Peyer's patch (tissue), 4 donors: ENCODE data around the gene BAIAP2. TPM values are rescaled to one million over a fixed set of nuclear protein-coding genes. Genes with fewer than 3 reads are reported as not detected.

Experiments used
- DNase-seq, 3 donors: peaks; one replicate each; pipeline ENCODE4 v3.0.0-alpha.2; 2017 to 2019
- H3K27ac ChIP-seq, 4 donors: fragments of 200-600 bp; sonication (generic); one replicate each; pipeline ENCODE4 v1.5.1; 2016 to 2019
- H3K27me3 ChIP-seq, 2 donors: fragments of 200-600 bp; sonication (generic); one replicate each; pipeline ENCODE4 v1.5.1; 2019
- H3K36me3 ChIP-seq, 3 donors: fragments of 200-600 bp; sonication (generic); one replicate each; pipeline ENCODE4 v1.5.1; 2016 to 2019
- H3K4me1 ChIP-seq, 4 donors: fragments of 200-600 bp; sonication (generic); one replicate each; pipeline ENCODE4 v1.5.1; 2016 to 2019
- H3K4me3 ChIP-seq, 4 donors: fragments of 200-600 bp; sonication (generic); 1 replicate in 3 of 4; 2 replicates in 1 of 4; pipeline ENCODE4 v1.5.1; 2016 to 2019; ENCODE audit warnings: mild to moderate bottlenecking in 1 of 4
- H3K9me3 ChIP-seq, 4 donors: fragments of 200-600 bp; sonication (generic); one replicate each; pipeline ENCODE4 v1.5.1; 2016 to 2019; ENCODE audit warnings: mild to moderate bottlenecking in 1 of 4
- POLR2A ChIP-seq, 2 donors: fragments of 450-650 bp; IDR thresholded peaks; one replicate each; pipeline ENCODE4 v1.5.1; 2017; ENCODE audit warnings: antibody characterized with exemption in 2 of 2, mild to moderate bottlenecking in 2 of 2, moderate library complexity in 2 of 2
- total RNA-seq, 4 donors: library from RNA; depleted of rRNA; stranded (reverse); fragments of >200 nt; gene quantifications; one replicate each; pipeline ENCODE4 v1.1.0, GENCODE V29; 2016
- TF ChIP-seq, protein P1 (sequence below), 6 experiments: fragments of 450-650 bp in 4 of 6; fragments of 200-600 bp in 2 of 6; sonication (generic) in 1 of 6; IDR thresholded peaks; one replicate each; pipeline ENCODE4 v1.5.1; 2017 to 2019; ENCODE audit warnings: antibody characterized with exemption in 6 of 6, mild to moderate bottlenecking in 3 of 6, moderate library complexity in 1 of 6

Gene BAIAP2
- total RNA-seq, 4 donors from 2014 or later, result 10.2 to 61.9 (median 17.6) TPM

DNA sequence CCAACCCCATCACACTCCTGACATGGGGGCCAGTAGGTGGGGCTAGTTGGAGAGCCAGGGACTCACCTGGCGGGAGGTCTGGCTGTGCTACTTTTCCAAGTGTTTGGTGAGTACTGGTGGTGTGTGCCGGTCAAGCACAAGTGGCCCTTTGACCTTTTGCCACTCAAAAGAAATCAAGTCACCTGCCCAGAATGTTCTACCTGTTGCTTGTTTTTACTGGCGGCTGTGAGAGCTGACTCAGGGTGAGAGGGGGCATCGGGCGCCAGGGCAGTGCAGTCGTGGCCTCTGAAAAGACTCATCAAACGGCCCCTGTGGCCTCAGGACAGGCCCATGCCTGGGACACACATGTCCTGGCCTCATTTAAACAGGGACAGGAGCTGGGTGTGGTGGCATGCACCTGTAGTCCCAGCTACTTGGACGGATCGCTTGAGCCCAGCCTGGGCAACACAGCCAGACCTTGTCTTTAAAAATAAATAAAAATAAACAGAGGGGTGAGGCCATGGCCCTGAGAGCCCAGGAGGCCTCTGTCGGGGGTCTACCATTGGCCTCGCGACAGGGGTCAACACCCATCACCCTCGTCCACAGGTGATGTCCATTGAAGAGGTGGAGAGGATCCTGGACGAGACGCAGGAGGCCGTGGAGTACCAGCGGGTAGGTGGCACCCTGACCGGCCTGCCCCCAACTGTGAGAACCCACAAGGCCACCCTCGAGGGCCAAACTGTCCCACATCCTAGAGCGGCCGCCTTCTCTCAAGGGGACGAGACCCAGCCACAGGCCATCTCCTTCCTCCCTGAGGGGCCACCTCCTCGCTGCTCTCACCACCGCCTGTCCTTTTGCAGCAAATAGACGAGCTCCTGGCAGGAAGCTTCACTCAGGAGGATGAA is 38.3 kb upstream of the BAIAP2 start:
- no peak overlapping the region for H3K4me3 ChIP-seq
- no peak for TF ChIP-seq POLR2A (IDR thresholded peaks at IDR 0.05)
- peaks cover 0 to 39% (median 8%) of the 10 kb centered on the region in 4 donors for H3K4me1 ChIP-seq
- DNase-seq, result no peak
- no peaks in the 10 kb centered on the region for H3K9me3 ChIP-seq
- H3K27ac ChIP-seq, result no peak overlapping the region
- no peaks in the 10 kb centered on the region for H3K27me3 ChIP-seq
- peaks cover 0 to 54% (median 0%) of the 10 kb centered on the region in 3 donors for H3K36me3 ChIP-seq

- H3K27ac ChIP-seq, result no peak overlapping the region
- DNase-seq, result no peak
- H3K4me3 ChIP-seq, result no peak overlapping the region
- peaks cover 0 to 45% (median 5%) of the 10 kb centered on the region in 4 donors for H3K4me1 ChIP-seq
- no peaks in the 10 kb centered on the region for H3K9me3 ChIP-seq
- H3K27me3 ChIP-seq, result no peaks in the 10 kb centered on the region
- TF ChIP-seq, protein P1, sequence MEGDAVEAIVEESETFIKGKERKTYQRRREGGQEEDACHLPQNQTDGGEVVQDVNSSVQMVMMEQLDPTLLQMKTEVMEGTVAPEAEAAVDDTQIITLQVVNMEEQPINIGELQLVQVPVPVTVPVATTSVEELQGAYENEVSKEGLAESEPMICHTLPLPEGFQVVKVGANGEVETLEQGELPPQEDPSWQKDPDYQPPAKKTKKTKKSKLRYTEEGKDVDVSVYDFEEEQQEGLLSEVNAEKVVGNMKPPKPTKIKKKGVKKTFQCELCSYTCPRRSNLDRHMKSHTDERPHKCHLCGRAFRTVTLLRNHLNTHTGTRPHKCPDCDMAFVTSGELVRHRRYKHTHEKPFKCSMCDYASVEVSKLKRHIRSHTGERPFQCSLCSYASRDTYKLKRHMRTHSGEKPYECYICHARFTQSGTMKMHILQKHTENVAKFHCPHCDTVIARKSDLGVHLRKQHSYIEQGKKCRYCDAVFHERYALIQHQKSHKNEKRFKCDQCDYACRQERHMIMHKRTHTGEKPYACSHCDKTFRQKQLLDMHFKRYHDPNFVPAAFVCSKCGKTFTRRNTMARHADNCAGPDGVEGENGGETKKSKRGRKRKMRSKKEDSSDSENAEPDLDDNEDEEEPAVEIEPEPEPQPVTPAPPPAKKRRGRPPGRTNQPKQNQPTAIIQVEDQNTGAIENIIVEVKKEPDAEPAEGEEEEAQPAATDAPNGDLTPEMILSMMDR (IDR thresholded peaks at IDR 0.05), result no peak
- TF ChIP-seq POLR2A (IDR thresholded peaks at IDR 0.05), result no peak
- H3K36me3 ChIP-seq, result peaks cover 0 to 54% (median 0%) of the 10 kb centered on the region in 3 donors
These were observed 37.4 kb upstream of the BAIAP2 start for GRCh38 chr17:80997424-80998117.

DNA sequence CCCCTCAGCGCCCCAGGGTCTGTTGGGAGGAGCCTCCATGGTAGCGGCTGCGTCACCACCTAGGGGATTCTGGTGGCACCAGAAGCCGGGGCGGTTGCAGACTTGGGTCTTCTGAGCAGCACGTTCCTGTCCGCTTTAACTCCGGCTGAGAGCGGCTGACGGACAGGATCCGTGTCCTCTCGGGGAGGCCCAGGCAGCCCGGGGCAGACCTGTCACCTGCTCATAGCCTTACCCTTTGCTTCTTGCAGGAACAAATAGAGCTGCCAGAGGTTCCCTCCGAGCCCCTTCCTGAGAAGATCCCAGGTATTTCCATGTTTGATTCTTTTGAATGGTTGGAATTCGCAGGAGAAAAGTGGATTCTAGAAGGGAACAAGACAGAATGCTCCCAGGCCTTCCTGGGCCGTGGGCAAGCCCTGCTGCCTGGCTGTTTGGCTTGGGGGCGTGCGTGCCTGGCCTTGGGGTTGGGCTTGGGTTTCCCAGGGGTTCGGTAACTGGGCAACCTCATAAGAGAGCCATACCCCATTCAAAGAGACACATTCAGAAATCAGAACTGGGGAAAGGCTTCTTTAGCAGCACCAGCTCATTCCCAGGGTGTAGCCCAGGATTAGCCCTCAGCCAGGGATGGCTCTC is 36.7 kb upstream of the BAIAP2 start:
- Histone ChIP-seq H3K27ac (no peak overlapping the region), H3K9me3 (no peaks in the 10 kb centered on the region), H3K4me1 (peaks cover 0 to 45% (median 2%) of the 10 kb centered on the region in 4 donors), H3K36me3 (peaks cover 0 to 54% (median 0%) of the 10 kb centered on the region in 3 donors), H3K27me3 (peaks cover 0 to 2% of the 10 kb centered on the region in 2 donors), H3K4me3 (no peak overlapping the region)
- TF ChIP-seq, protein P1 (IDR thresholded peaks at IDR 0.05), result no peak
- TF ChIP-seq POLR2A (IDR thresholded peaks at IDR 0.05), result no peak
- no peak for DNase-seq

DNA sequence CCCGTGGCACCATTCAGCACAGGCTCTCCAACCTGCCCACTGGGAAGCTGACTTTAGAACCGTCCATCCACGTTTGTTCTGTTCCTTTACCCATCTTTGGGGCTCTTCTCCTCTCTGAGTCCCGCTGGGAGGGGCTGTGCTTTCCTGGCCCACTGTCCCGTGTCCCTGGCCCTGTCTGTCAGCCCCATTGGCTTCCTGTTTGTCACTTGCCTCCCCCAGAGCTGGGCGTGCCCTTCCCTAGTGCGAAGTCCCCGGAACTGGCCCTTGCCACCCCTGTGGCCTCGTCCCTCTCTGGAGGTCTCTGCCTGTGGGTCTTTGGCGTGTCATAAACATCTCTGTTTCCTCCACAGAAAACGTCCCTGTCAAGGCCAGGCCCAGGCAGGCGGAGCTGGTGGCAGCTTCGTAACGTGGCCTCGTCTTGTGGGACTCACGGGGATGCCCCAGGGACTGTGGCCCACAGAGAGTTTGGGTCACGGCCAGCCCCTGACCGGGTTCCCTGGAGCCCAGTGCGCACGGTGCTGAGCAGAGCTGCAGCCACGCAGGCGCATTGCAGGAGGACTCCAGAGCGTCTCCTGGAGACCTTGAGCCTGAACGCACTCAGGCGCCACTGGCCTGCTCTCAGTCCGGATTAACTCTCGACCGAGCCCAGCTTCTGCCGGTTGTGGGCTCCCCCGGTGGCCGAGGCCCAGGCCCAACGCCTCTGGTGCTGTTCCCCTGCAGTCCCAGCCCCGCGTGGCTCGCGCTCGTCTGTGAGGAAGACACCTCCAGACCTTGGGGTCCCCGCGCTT is 36.0 kb upstream of the BAIAP2 start:
- Histone ChIP-seq H3K4me3 (no peak overlapping the region), H3K36me3 (peaks cover 0 to 54% (median 0%) of the 10 kb centered on the region in 3 donors), H3K9me3 (no peaks in the 10 kb centered on the region), H3K4me1 (peaks cover 0 to 45% (median 6%) of the 10 kb centered on the region in 4 donors), H3K27ac (no peak overlapping the region), H3K27me3 (peaks cover 0 to 8% of the 10 kb centered on the region in 2 donors)
- no peak for DNase-seq
- TF ChIP-seq POLR2A (IDR thresholded peaks at IDR 0.05), result no peak
- TF ChIP-seq, protein P1 (IDR thresholded peaks at IDR 0.05), result no peak

DNA sequence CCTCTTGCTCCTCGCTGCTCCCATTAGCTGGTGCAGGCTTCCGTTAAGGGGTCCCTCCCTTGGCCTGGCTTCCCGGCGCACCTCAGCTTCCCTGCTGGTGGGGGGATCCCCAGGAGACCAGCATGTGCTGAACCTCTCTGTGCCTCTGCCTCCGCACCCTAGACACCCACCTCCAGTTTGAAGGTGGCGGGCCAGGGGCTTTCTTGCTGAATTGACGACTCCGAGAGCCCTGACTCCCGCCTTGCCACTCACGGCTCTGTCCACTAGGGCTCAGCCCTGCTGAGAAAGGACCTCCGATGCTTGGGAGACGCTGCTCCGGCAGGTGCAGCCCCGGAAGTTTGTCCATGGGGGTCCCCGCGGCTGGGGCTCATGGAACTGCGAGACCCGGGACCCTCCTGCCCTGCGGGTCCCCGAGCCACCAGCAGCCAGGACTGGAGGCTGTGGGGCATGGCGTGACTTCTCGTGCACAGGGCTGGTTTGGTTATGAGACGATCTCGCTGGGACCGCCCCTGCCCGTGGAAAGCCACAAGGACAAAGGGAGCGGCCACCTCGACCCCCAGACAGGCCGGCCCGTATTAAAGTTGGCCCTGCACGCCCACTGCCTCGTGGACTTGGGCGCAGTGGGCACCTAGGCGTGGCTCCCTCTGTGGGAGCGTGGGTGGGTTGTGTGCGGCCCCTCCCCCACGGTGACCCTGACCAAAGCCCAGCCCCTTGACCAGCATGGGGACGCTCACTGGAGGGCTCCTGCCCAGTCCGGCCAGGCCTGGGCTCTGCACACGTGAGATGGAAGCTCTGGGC is 35.2 kb upstream of the BAIAP2 start:
- Histone ChIP-seq H3K27ac (no peak overlapping the region), H3K9me3 (no peaks in the 10 kb centered on the region), H3K27me3 (peaks cover 0 to 13% of the 10 kb centered on the region in 2 donors), H3K36me3 (peaks cover 0 to 54% (median 0%) of the 10 kb centered on the region in 3 donors), H3K4me1 (peaks cover 0 to 48% (median 12%) of the 10 kb centered on the region in 4 donors), H3K4me3 (no peak overlapping the region)
- TF ChIP-seq, protein P1 (IDR thresholded peaks at IDR 0.05), result no peak
- no peak for TF ChIP-seq POLR2A (IDR thresholded peaks at IDR 0.05)
- DNase-seq, result no peak
